ENCODE measurements around the gene NES. TPM values are rescaled to one million over a fixed set of nuclear protein-coding genes. Genes with fewer than 3 reads are reported as not detected.

NES gene
- total RNA-seq, 2 experiments from 2014 or later, result 0.02 TPM; not detected in 1

DNA sequence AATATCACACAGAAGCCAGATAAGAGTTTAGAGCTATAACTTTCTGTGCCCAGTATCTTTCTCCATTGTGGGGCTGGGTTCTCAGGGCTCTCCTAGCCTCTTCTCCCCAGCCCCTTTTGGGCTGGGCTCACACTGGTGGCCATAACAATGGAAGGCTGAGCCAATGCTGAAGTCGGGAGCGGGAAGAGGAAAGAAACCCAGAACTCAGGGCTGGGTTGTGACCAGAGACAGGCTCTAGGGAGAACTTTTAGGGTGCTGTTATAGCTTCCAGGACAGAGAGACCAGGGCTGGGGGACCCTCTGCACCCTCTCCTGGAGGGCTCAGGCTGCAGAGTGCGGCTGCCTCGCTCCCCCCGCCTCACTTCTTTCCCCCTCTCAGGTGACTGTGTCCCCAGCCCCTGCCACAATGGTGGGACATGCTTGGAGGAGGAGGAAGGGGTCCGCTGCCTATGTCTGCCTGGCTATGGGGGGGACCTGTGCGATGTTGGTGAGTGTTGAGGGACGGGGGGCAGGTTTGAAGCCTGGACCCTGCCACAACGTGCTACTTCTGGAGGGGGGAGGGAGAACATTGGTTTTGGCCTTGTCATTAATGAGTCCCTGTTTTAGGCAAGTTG is 21.2 kb downstream of the NES start:
- ATAC-seq (no peak), DNase-seq (no peak)
- Mint-ChIP-seq H3K9me3 (ENCODE audit: low read depth) (no peaks in the 10 kb centered on the region), H3K4me1 (peaks cover 32% of the 10 kb centered on the region), H3K36me3 (ENCODE audit: low read depth) (no peaks in the 10 kb centered on the region), H3K27ac (no peak overlapping the region), H3K27me3 (peaks cover 51% of the 10 kb centered on the region), H3K4me3 (no peak overlapping the region)
- POLR2A ChIA-PET, result no interaction called here
- CTCF ChIA-PET, result interaction anchor here (0.6 to 7.7 kb wide), 8 partner anchors 10 to 193 kb away, joined by 3 to 117 read pairs (median 3); no protein-coding TSS in a partner anchor
- intact Hi-C loops (cut with DNase I, micrococcal nuclease), result no loop called here

DNA sequence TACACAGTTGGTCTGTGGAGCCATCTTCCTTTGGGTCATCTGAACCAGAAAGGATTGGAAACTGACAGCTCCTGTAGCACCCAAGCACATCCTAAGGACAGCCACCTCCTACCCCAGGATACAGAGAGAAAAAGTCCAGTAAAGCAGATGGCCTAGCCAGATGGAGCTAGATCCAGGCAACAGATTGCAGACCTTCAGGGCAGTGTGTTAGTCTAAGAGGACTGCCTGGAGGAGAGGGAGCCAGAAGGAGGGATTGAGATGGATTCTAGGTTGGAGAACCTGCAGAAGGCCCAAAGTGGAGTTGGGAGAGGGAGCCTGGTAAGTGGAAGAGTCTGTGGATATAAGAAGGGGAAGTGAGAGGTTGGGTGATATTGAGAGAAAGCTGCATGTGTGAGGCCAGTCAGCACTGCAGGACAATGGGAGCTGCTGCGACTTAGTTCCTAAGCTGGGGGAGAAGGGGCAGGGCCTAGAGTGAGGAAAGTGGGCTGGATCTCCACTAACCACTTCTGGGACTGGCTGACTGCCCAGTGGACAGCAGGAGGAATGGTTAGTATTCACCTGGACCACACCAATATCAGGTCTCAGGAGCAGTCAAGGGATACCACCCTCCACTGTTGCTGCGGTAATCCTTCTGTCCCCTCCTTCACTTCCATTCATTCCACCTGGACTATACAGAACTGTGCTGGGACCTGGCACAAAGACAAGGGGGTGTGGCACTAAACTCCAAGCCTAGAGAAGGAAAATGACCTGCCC is 21.9 kb downstream of the NES start:
- no peak overlapping the region for H3K4me3 Mint-ChIP-seq
- POLR2A ChIA-PET, result no interaction called here
- no peaks in the 10 kb centered on the region for H3K36me3 Mint-ChIP-seq (ENCODE audit: low read depth)
- CTCF ChIA-PET, result interaction anchor here (0.6 to 7.7 kb wide), 9 partner anchors 10 to 194 kb away, joined by 3 to 117 read pairs (median 3); no protein-coding TSS in a partner anchor
- H3K4me1 Mint-ChIP-seq, result peaks cover 28% of the 10 kb centered on the region
- H3K27me3 Mint-ChIP-seq, result peaks cover 54% of the 10 kb centered on the region
- ATAC-seq (no peak), DNase-seq (no peak)
- no peak overlapping the region for H3K27ac Mint-ChIP-seq
- H3K9me3 Mint-ChIP-seq (ENCODE audit: low read depth), result no peaks in the 10 kb centered on the region
- intact Hi-C loops (cut with DNase I, micrococcal nuclease), result no loop called here

DNA sequence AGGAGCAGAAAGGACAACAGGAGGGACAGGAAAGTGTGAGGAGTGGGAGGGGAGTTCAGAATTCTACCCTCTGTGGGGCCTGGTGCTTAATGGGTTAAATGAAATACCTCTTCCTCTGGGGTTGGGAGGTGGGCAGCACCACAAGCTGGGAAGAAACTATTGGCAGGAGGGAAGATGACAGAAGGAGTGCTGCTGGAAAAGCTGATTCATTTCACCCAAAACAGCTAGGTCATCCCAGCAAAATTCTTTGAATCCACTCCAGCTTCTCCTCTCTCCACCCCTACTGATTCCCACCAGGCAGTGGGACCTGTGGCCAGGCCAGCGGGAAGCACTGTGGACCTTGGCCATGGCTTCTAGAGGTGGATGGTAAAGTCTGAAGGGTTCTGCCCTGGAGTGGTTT is 22.5 kb downstream of the NES start:
- DNase-seq, result no peak
- Mint-ChIP-seq H3K9me3 (ENCODE audit: low read depth) (no peaks in the 10 kb centered on the region), H3K4me3 (no peak overlapping the region), H3K36me3 (ENCODE audit: low read depth) (no peaks in the 10 kb centered on the region), H3K4me1 (peaks cover 23% of the 10 kb centered on the region), H3K27ac (no peak overlapping the region), H3K27me3 (peaks cover 57% of the 10 kb centered on the region)
- ChIA-PET POLR2A (no interaction called here), CTCF (interaction anchor here (0.6 to 7.7 kb wide), 6 partner anchors 9 to 72 kb away, joined by 3 to 117 read pairs (median 4); no protein-coding TSS in a partner anchor)
- intact Hi-C loops (cut with DNase I, micrococcal nuclease), result no loop called here
- no peak for ATAC-seq

DNA sequence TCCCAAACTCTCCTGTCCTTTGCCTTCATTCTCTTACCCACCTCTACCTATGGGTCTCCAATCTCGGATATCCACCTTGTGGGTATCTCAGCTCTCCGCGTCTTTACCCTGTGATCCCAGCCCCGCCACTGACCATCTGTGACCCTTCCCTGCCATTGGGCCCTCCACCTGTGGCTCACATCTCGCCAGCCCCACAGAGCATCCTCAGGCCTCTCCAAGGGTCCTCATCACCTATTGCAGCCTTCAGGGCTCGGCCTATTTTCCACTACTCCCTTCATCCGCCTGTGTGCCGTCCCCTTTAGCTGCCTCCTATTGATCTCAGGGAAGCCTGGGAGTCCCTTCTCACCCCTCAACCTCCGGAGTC is 24.2 kb downstream of the NES start:
- intact Hi-C loops (cut with DNase I, micrococcal nuclease), result no loop called here
- no peaks in the 10 kb centered on the region for H3K9me3 Mint-ChIP-seq (ENCODE audit: low read depth)
- POLR2A ChIA-PET, result no interaction called here
- peaks cover 15% of the 10 kb centered on the region for H3K4me1 Mint-ChIP-seq
- peaks cover 64% of the 10 kb centered on the region for H3K27me3 Mint-ChIP-seq
- no peak for ATAC-seq
- DNase-seq, result no peak
- CTCF ChIA-PET, result interaction anchor here (0.7 to 1.1 kb wide), 3 partner anchors 29 to 73 kb away, joined by 3 to 4 read pairs (median 3); no protein-coding TSS in a partner anchor
- no peak overlapping the region for H3K4me3 Mint-ChIP-seq
- H3K36me3 Mint-ChIP-seq (ENCODE audit: low read depth), result no peaks in the 10 kb centered on the region
- H3K27ac Mint-ChIP-seq, result no peak overlapping the region

DNA sequence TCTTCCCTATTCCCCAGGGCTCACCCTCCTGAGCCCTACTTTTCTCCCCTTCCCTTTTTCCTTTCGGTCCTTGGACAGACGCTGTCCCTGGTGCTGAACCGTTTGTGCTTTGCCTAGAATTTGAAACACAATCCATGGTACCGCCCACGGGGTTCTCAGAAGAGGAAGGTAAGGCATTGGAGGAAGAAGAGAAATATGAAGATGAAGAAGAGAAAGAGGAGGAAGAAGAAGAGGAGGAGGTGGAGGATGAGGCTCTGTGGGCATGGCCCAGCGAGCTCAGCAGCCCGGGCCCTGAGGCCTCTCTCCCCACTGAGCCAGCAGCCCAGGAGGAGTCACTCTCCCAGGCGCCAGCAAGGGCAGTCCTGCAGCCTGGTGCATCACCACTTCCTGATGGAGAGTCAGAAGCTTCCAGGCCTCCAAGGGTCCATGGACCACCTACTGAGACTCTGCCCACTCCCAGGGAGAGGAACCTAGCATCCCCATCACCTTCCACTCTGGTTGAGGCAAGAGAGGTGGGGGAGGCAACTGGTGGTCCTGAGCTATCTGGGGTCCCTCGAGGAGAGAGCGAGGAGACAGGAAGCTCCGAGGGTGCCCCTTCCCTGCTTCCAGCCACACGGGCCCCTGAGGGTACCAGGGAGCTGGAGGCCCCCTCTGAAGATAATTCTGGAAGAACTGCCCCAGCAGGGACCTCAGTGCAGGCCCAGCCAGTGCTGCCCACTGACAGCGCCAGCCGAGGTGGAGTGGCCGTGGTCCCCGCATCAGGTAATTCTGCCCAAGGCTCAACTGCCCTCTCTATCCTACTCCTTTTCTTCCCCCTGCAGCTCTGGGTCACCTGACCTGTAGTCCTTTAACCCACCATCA is 24.8 kb downstream of the NES start:
- peak; percentile 49 for DNase-seq
- peak; percentile 40 for ATAC-seq
- no peak overlapping the region for H3K27ac Mint-ChIP-seq
- H3K4me1 Mint-ChIP-seq, result peaks cover 10% of the 10 kb centered on the region
- intact Hi-C loops (cut with DNase I, micrococcal nuclease), result no loop called here
- ChIA-PET CTCF (interaction anchor here (0.7 to 1.1 kb wide), 2 partner anchors 28 to 64 kb away, joined by 3 to 4 read pairs; no protein-coding TSS in a partner anchor), POLR2A (no interaction called here)
- H3K27me3 Mint-ChIP-seq, result peaks cover 67% of the 10 kb centered on the region
- H3K36me3 Mint-ChIP-seq (ENCODE audit: low read depth), result no peaks in the 10 kb centered on the region
- no peak overlapping the region for H3K4me3 Mint-ChIP-seq
- no peaks in the 10 kb centered on the region for H3K9me3 Mint-ChIP-seq (ENCODE audit: low read depth)

GRCh38 chr1:156648951-156649350 is 28.3 kb downstream of the NES start:
- Mint-ChIP-seq H3K36me3 (ENCODE audit: low read depth) (no peaks in the 10 kb centered on the region), H3K27me3 (peaks cover 63% of the 10 kb centered on the region), H3K27ac (no peak overlapping the region), H3K4me1 (no peaks in the 10 kb centered on the region), H3K9me3 (ENCODE audit: low read depth) (no peaks in the 10 kb centered on the region), H3K4me3 (no peak overlapping the region)
- no peak for ATAC-seq
- intact Hi-C loops (cut with DNase I, micrococcal nuclease), result no loop called here
- CTCF ChIA-PET, result interaction anchor here (0.5 to 2.9 kb wide), 11 partner anchors 9 to 242 kb away, joined by 3 to 13 read pairs (median 7); partner anchors contain the start of gene HAPLN2
- no peak for DNase-seq
- POLR2A ChIA-PET, result interaction anchor here (0.9 kb wide), 1 partner anchor 264 kb away, joined by 3 read pairs; no protein-coding TSS in a partner anchor

GRCh38 chr1:156648496-156648895 is 28.7 kb downstream of the NES start:
- H3K36me3 Mint-ChIP-seq (ENCODE audit: low read depth), result no peaks in the 10 kb centered on the region
- H3K27me3 Mint-ChIP-seq, result peaks cover 62% of the 10 kb centered on the region
- ChIA-PET POLR2A (interaction anchor here (0.9 kb wide), 1 partner anchor 263 kb away, joined by 3 read pairs; no protein-coding TSS in a partner anchor), CTCF (interaction anchor here (0.5 to 2.9 kb wide), 12 partner anchors 10 to 242 kb away, joined by 3 to 13 read pairs (median 5); partner anchors contain the start of gene HAPLN2)
- DNase-seq, result no peak
- peaks cover 4% of the 10 kb centered on the region for H3K4me1 Mint-ChIP-seq
- no peak overlapping the region for H3K4me3 Mint-ChIP-seq
- H3K9me3 Mint-ChIP-seq (ENCODE audit: low read depth), result no peaks in the 10 kb centered on the region
- ATAC-seq, result no peak
- H3K27ac Mint-ChIP-seq, result no peak overlapping the region
- intact Hi-C loops (cut with DNase I, micrococcal nuclease), result no loop called here

DNA sequence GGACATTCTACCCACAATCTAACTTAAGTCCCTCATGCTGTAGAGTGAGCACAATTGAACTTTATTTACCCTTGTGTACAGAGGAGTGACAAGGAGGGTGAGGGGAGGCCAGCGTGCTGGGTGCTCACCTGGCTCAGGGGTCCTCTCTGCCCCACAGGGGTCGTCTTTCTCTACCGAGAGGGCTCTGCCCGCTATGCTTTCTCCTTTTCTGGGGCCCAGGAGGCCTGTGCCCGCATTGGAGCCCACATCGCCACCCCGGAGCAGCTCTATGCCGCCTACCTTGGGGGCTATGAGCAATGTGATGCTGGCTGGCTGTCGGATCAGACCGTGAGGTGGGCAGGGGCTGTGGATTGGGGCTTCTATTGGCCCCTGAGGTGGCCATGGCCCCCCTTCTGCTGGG is 29.9 kb downstream of the NES start:
- H3K4me1 Mint-ChIP-seq, result peaks cover 12% of the 10 kb centered on the region
- ChIA-PET POLR2A (no interaction called here), CTCF (interaction anchor here (2.4 to 2.7 kb wide), 2 partner anchors 12 to 42 kb away, joined by 7 to 8 read pairs; no protein-coding TSS in a partner anchor)
- no peaks in the 10 kb centered on the region for H3K9me3 Mint-ChIP-seq (ENCODE audit: low read depth)
- no peak overlapping the region for H3K27ac Mint-ChIP-seq
- H3K4me3 Mint-ChIP-seq, result no peak overlapping the region
- ATAC-seq (no peak), DNase-seq (no peak)
- intact Hi-C loops (cut with DNase I, micrococcal nuclease), result no loop called here
- no peaks in the 10 kb centered on the region for H3K36me3 Mint-ChIP-seq (ENCODE audit: low read depth)
- H3K27me3 Mint-ChIP-seq, result peaks cover 66% of the 10 kb centered on the region

DNA sequence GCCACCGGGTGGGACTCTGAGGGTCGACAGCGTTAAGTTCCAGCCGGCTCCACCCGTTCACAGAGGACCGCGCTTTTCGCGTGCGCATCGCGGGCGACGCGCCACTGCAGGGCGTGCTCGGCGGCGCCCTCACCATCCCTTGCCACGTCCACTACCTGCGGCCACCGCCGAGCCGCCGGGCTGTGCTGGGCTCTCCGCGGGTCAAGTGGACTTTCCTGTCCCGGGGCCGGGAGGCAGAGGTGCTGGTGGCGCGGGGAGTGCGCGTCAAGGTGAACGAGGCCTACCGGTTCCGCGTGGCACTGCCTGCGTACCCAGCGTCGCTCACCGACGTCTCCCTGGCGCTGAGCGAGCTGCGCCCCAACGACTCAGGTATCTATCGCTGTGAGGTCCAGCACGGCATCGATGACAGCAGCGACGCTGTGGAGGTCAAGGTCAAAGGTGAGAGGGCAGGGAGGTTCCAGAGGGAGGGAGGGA is 30.4 kb downstream of the NES start:
- H3K27ac Mint-ChIP-seq, result no peak overlapping the region
- CTCF ChIA-PET, result interaction anchor here (0.5 to 1.6 kb wide), 4 partner anchors 10 to 80 kb away, joined by 3 to 4 read pairs (median 3); no protein-coding TSS in a partner anchor
- DNase-seq (no peak), ATAC-seq (no peak)
- no peaks in the 10 kb centered on the region for H3K9me3 Mint-ChIP-seq (ENCODE audit: low read depth)
- POLR2A ChIA-PET, result no interaction called here
- intact Hi-C loops (cut with DNase I, micrococcal nuclease), result no loop called here
- H3K4me1 Mint-ChIP-seq, result peaks cover 14% of the 10 kb centered on the region
- H3K27me3 Mint-ChIP-seq, result peaks cover 64% of the 10 kb centered on the region
- no peaks in the 10 kb centered on the region for H3K36me3 Mint-ChIP-seq (ENCODE audit: low read depth)
- no peak overlapping the region for H3K4me3 Mint-ChIP-seq

DNA sequence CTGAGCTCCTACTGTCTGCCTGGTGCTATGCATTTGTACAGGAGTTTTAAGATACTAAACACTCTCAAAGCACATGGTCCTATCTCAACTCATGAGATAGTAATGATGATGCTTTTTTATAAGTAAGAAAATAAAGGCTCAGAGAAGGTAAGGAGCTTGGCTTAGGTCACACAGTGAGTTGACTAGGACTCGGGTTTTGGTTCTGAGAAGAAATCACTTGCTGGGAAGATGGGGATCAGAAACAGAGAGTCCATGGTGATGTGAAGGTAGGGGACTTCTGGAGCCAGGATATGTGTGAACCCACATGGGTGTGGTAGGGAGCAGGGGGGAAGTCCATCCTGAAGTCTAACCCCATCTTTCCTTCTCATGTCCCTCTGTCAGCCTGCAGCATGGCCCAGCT is 31.5 kb downstream of the NES start:
- DNase-seq (no peak), ATAC-seq (no peak)
- Mint-ChIP-seq H3K4me3 (no peak overlapping the region), H3K27ac (no peak overlapping the region), H3K36me3 (ENCODE audit: low read depth) (no peaks in the 10 kb centered on the region), H3K9me3 (ENCODE audit: low read depth) (no peaks in the 10 kb centered on the region), H3K27me3 (peaks cover 71% of the 10 kb centered on the region), H3K4me1 (peaks cover 22% of the 10 kb centered on the region)
- CTCF ChIA-PET, result interaction anchor here (0.6 to 1.6 kb wide), 6 partner anchors 9 to 81 kb away, joined by 3 to 4 read pairs (median 3); no protein-coding TSS in a partner anchor
- POLR2A ChIA-PET, result no interaction called here
- intact Hi-C loops (cut with DNase I, micrococcal nuclease), result no loop called here

- DNase-seq (no peak), ATAC-seq (no peak)
- Mint-ChIP-seq H3K36me3 (ENCODE audit: low read depth) (no peaks in the 10 kb centered on the region), H3K4me1 (peaks cover 22% of the 10 kb centered on the region), H3K27ac (no peak overlapping the region), H3K27me3 (peaks cover 71% of the 10 kb centered on the region), H3K4me3 (no peak overlapping the region), H3K9me3 (ENCODE audit: low read depth) (no peaks in the 10 kb centered on the region)
- intact Hi-C loops (cut with DNase I, micrococcal nuclease), result no loop called here
- CTCF ChIA-PET, result interaction anchor here (0.7 to 1.6 kb wide), 4 partner anchors 10 to 81 kb away, joined by 3 to 4 read pairs (median 3); no protein-coding TSS in a partner anchor
- POLR2A ChIA-PET, result no interaction called here
Measured at GRCh38 chr1:156645056-156645455, 32.2 kb downstream of the NES start.
